NOMO-1 treated with DMSO at 0.1 percent for 48 hours (cell line): Measurements from ENCODE around the gene GABPA.
"Not testable (repeated sequence)": the region's sequence is repeated elsewhere in the genome, so short reads cannot be mapped to it uniquely, and the experiment has no call there.

Experiments
- DNase-seq: peaks from one replicate; lab custom pipeline; 2025; ENCODE audit not compliant: unreplicated experiment; lab: John Stamatoyannopoulos, UW

Gene GABPA

GRCh38 chr21:25735646-25736597 lies 1.1 kb downstream of the GABPA start:
- peak; percentile 45 for DNase-seq

GRCh38 chr21:25737421-25737820 lies 2.6 kb downstream of the GABPA start:
- DNase-seq = no peak

GRCh38 chr21:25742900-25743299 lies 8.1 kb downstream of the GABPA start:
- no peak for DNase-seq

DNA sequence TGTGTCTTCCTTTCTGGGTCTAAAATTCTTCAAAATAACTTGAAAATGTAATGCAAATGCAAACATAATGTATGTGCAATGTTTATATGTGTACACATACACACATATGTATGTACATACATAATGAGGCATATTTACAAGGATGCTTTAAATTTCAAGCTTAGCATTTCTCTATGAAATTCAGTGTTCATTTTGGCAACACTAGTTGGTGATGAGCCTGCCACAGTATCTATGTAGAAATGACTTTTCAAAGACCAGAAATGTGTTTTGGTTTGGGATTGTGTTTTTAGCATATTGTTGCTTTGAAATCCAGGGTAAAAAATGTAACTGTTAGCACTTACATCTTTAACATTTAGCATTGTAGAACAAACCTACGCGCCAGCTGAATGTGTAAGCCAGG lies 10.1 kb downstream of the GABPA start:
- no peak for DNase-seq

- DNase-seq = no peak
Measured at GRCh38 chr21:25750085-25750484, 15.3 kb downstream of the GABPA start.

DNA sequence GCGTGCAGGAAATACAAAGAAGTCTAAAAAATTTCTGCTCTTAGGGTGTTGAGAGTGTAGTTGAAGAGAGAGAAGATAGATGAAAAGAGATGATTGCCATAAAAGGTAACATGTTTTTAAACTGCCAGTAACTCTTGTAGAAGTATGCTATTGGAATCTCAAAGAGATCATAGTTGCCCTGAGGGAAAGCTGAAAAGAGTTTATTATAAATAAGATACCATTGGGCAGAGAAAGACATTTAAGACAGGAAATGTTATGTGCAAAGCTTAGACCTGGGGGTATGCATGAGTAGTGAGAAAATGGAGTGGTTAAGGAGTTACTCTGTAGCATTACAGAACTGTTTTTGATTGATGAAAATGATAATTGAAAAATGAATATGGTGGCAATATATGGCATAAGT lies 17.6 kb downstream of the GABPA start:
- no peak for DNase-seq

DNA sequence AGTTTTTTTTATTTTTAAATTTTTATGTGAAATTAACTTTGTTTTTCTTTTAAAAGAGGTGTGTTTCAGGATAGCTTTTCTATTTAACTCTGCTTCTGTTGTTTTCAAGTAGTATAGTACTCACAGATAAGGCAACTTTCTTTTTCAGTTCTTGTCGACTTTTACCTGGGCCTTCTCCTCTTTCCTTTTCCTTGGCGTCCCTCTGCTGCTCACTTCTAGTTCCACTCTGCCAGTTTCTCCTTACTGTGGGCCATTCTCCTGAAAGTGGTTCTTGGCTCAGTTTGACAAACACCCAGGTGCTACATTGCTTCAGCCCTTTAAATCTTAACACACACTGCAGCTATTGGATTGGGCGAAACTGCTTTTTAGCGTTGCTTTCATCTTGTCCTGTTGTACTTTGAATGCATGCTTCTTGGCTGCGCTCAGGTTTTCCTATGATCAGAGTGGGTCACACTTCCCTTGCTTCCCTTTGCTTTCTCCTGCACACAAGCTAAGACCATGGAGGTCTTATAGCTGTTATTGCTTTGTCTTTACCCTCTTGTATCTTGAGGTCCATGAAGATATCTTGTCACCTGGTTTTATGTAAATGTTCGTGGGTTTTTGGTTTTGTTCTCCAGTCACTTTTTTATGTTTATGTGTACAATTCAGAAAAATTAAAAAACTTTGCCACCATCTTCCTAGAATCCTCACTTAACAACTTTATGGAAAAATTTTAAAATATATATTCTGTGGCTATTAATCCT lies 21.6 kb downstream of the GABPA start:
- DNase-seq = no peak

GRCh38 chr21:25757531-25757930 lies 22.8 kb downstream of the GABPA start:
- DNase-seq = no peak

DNA sequence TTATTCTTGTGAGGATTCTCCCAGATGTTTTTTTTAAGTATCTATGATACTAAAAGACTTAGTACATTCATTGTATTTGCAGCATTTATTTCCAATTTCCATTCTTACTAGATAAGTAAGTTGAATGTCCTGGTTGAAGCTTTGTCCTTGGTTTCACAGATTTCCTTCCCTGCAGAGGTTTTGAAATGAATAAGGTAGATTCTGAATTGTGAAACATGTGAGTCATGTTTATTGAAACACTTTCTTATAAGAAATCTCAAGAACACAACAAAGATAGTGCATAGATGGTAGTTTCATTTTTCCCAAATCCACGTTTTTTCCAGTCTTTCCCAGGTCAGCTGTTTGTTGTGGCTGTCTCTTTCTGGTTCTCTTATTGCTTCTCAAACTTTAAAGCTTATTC lies 24.8 kb downstream of the GABPA start:
- no peak for DNase-seq

GRCh38 chr21:25760061-25760460 lies 25.3 kb downstream of the GABPA start:
- DNase-seq = no peak

DNA sequence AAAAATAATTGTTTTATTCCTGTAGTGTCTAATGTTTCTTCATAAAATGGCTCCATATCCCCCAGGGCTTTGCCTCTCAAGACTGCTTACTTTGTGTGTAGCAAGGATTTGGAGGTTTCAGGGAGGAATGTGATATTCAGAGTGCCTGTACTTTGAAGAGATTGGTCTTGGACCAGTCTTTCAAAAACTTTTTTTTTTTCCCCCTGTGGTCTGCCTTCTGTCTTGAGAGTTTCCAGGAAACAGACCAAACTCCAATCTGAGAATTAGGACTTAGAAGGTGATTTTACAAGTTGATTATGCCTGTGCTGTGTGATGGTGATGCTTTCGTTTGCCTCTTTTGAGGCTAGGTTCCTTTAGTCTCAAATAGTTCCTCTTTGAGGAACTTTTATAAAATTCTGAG lies 25.9 kb downstream of the GABPA start:
- no peak for DNase-seq

DNA sequence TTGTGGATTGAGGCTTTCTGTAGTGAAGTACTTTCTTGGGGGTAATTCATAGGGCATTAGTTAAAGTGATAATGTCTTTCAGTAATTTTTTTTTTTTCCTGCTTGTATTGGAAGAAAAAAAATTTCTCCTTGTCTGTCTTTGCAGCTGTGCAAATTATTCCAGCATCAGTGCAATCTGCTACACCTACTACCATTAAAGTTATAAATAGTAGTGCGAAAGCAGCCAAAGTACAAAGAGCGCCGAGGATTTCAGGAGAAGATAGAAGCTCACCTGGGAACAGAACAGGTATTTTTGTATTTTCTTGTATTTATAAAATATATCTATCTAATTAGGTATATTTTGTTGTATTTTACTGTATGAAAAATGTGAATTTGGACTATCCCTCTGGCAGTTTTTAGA lies 29.3 kb downstream of the GABPA start:
- DNase-seq = no peak

- no peak for DNase-seq
Measured at GRCh38 chr21:25767921-25768320, 33.1 kb downstream of the GABPA start.

- peak; percentile 77 for DNase-seq
Measured at GRCh38 chr21:25772686-25773085, 37.9 kb downstream of the GABPA start.

- DNase-seq = no peak
Measured at GRCh38 chr21:25776440-25776839, 41.7 kb downstream of the GABPA start.

GRCh38 chr21:25778126-25778875 lies 43.5 kb downstream of the GABPA start:
- DNase-seq = not testable (repeated sequence)

DNA sequence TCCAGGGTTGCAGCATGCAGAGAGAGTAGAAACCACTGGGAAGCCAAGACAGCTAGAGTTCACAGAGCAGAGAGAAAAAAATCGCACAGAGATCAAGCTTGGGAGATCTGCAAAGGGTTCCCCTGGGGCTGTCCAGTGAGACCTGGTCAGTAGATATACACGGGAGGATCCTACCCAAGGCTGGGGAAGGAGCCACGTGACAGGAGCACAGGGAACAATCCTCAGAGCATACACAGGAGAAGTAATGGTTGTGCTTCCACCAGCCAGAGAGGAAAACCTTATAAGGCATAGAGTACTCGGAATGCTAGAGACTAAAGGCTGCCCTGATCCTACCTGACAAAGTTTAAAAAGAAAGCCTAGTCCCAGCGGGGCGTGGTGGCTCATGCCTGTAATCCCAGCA lies 53.9 kb downstream of the GABPA start:
- no peak for DNase-seq

DNA sequence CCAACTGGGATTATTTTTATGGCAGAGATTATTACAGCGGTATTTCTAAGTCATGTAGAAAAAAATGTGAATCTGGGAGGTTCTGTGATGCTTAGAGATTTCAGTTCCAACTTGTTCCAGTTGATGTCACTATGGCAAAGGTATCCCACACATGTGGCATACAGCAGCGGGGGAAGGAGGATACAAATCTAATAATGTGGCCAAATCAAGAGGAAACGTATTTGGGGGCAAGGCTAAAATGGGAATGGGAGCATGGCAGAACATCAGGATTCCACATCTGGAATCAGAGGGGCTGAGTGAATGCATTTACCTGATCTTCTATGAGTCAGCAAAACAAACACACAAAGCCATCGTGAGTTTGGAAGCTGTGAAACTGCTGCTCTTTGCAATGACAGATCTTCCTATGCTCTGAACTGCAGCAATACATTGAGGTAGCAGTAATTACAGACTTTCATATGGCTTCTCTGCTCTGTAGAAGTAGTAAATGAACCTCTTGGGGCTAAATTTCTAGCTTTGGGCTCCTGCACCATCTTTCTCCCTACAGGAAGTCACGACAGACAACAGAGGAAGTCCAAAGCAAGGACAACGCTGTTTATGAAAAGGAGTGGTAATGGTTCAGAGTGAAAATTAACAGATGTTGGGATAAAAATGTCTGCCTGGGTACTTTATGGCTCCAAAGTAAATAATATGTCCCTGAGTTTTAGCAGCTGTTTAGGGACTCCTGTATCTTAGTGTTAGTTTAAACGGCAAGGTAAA lies 55.5 kb downstream of the GABPA start:
- DNase-seq = peak; percentile 59

DNA sequence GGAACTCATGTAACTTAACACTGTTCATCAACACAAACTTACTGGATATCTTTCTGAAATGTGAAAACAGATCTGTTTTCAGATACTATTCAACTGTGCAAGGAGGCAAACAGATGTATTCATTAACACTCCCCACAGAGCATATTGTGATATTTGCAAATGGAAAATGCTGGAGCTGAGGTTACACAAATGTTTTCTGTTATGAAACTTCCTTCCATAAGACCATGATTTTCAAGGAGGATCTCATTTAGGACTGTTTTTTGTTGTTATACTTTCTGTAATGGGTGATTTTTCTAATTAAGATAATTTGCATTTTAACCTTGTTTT lies 56.1 kb downstream of the GABPA start:
- no peak for DNase-seq

- no peak for DNase-seq
Measured at GRCh38 chr21:25791319-25791718, 56.5 kb downstream of the GABPA start.
